Colonic mucosa (tissue), 4 donors: Measurements from ENCODE around the gene HCN4. TPM values are rescaled to one million over a fixed set of nuclear protein-coding genes. Genes with fewer than 3 reads are reported as not detected.
A peak's percentile ranks its signal among the peaks of the same experiment; 100 is the strongest.
"Not testable (repeated sequence)": the region's sequence is repeated elsewhere in the genome, so short reads cannot be mapped to it uniquely, and the experiment has no call there.

Experiments
- DNase-seq: peaks from one replicate; pipeline ENCODE4 v3.0.0-alpha.2; 2020
- H3K27ac ChIP-seq: fragments of 200-600 bp; one replicate; pipeline ENCODE4 v1.8.0; 2021
- H3K27me3 ChIP-seq: fragments of 200-600 bp; one replicate; pipeline ENCODE4 v1.8.0; 2021
- H3K36me3 ChIP-seq: fragments of 200-600 bp; one replicate; pipeline ENCODE4 v1.8.0; 2021
- H3K4me1 ChIP-seq: fragments of 200-600 bp; one replicate; pipeline ENCODE4 v1.8.0; 2021; ENCODE audit warnings: mild to moderate bottlenecking
- H3K4me3 ChIP-seq: fragments of 200-600 bp; one replicate; pipeline ENCODE4 v1.8.0; 2021
- H3K9ac ChIP-seq, 2 donors: one replicate each; pipeline ENCODE4 v1.7.0; 2013; ENCODE audit warnings: control low read depth in 2 of 2, low read depth in 2 of 2, low read length in 2 of 2
- H3K9me3 ChIP-seq: fragments of 200-600 bp; one replicate; pipeline ENCODE4 v1.8.0; 2021
- intact Hi-C: fragments of 100-400 bp; cut with DNase I; formaldehyde crosslinking; loops from one replicate; pipeline ENCODE4 v1.14.1; 2022
- total RNA-seq, 2 donors: library from RNA; stranded (reverse); fragmentation: NEBNext Ultra II Directional in 1 of 2; extraction: Animal tissue kit (Norgen Biotek cat#: 25700) in 1 of 2; gene quantifications; one replicate each; pipeline ENCODE4 v1.2.1, GENCODE V29; 2021
- TF ChIP-seq, protein P1 (sequence below): fragments of 200-600 bp; IDR thresholded peaks from one replicate; pipeline ENCODE4 v1.8.0; 2022; ENCODE audit warnings: antibody characterized with exemption, mild to moderate bottlenecking
- donor health status: healthy.
- donor health status: DM: no; HTN: no; CAD: no.
- donor health status: DM: no; HTN: no; CAD: no.

HCN4 gene
- total RNA-seq: under 1 TPM; 0.08 to 0.10 TPM

- intact Hi-C loops: no loop called here
These were observed at the start of gene HCN4 for GRCh38 chr15:73368301-73369136. Gene HCN4 (minus strand): TSS chr15:73368958. CDS start chr15:73368270, 688 bp downstream.

GRCh38 chr15:73414876-73415275, 46.1 kb upstream of the HCN4 start:
- intact Hi-C loops: no loop called here
- Histone ChIP-seq H3K27me3 (no peaks in the 10 kb centered on the region), H3K9me3 (no peaks in the 10 kb centered on the region), H3K4me3 (no peak overlapping the region), H3K9ac (no peak overlapping the region), H3K4me1 (no peaks in the 10 kb centered on the region), H3K36me3 (no peaks in the 10 kb centered on the region), H3K27ac (no peak overlapping the region)
- DNase-seq: no peak
- TF ChIP-seq, protein P1, sequence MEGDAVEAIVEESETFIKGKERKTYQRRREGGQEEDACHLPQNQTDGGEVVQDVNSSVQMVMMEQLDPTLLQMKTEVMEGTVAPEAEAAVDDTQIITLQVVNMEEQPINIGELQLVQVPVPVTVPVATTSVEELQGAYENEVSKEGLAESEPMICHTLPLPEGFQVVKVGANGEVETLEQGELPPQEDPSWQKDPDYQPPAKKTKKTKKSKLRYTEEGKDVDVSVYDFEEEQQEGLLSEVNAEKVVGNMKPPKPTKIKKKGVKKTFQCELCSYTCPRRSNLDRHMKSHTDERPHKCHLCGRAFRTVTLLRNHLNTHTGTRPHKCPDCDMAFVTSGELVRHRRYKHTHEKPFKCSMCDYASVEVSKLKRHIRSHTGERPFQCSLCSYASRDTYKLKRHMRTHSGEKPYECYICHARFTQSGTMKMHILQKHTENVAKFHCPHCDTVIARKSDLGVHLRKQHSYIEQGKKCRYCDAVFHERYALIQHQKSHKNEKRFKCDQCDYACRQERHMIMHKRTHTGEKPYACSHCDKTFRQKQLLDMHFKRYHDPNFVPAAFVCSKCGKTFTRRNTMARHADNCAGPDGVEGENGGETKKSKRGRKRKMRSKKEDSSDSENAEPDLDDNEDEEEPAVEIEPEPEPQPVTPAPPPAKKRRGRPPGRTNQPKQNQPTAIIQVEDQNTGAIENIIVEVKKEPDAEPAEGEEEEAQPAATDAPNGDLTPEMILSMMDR: no peak

More at GRCh38 chr15:73368301-73369136, at the start of gene HCN4:
- no peaks in the 10 kb centered on the region for H3K4me1 ChIP-seq
- no peak within 1 kb of the TSS for H3K9ac ChIP-seq
- H3K9me3 ChIP-seq: no peaks in the 10 kb centered on the region
- TF ChIP-seq, protein P1: no peak
- H3K27ac ChIP-seq: no peak within 1 kb of the TSS
- DNase-seq: no peak
- H3K27me3 ChIP-seq: peaks cover 55% of the 10 kb centered on the region
- H3K4me3 ChIP-seq: peak within 1 kb of the TSS; percentile 28
- no peaks in the 10 kb centered on the region for H3K36me3 ChIP-seq

- Histone ChIP-seq H3K27ac (no peak overlapping the region), H3K9me3 (no peaks in the 10 kb centered on the region), H3K9ac (no peak overlapping the region), H3K4me3 (no peak overlapping the region), H3K27me3 (no peaks in the 10 kb centered on the region), H3K36me3 (no peaks in the 10 kb centered on the region), H3K4me1 (no peaks in the 10 kb centered on the region)
- TF ChIP-seq, protein P1: no peak
- no peak for DNase-seq
- intact Hi-C loops: no loop called here
These were observed 34.4 kb upstream of the HCN4 start for GRCh38 chr15:73403171-73403570.

GRCh38 chr15:73400222-73400621, 31.5 kb upstream of the HCN4 start:
- H3K27me3 ChIP-seq, DNase-seq, intact Hi-C loops, H3K36me3 ChIP-seq, H3K27ac ChIP-seq, H3K9me3 ChIP-seq, H3K9ac ChIP-seq, H3K4me3 ChIP-seq, H3K4me1 ChIP-seq: not testable (repeated sequence)

GRCh38 chr15:73398861-73399260, 30.1 kb upstream of the HCN4 start:
- H3K9ac ChIP-seq: no peak overlapping the region
- no peak overlapping the region for H3K4me3 ChIP-seq
- no peaks in the 10 kb centered on the region for H3K9me3 ChIP-seq
- TF ChIP-seq, protein P1: no peak
- no peaks in the 10 kb centered on the region for H3K4me1 ChIP-seq
- DNase-seq: no peak
- intact Hi-C loops: no loop called here
- H3K36me3 ChIP-seq: no peaks in the 10 kb centered on the region
- H3K27ac ChIP-seq: no peak overlapping the region
- H3K27me3 ChIP-seq: no peaks in the 10 kb centered on the region

DNA sequence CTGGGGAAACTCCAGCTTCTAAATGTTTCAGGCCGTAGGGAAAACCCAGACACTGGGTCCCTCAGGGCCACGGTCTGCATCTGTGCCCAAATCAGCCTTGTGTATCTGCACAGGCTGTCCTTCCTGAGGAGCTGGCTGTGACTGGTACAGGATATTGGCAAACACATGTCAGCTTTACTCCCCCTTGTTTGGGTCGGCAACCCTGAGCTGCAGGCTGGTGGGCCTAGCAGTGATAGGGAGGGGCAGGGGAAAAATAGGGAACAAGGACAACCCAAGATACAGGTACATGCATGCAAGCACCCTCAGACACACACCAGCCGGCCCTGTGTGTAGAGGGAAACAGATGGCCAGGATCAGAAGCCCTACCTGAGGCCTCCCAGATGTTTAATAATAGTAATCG, 28.7 kb upstream of the HCN4 start:
- intact Hi-C loops: no loop called here
- Histone ChIP-seq H3K27ac (no peak overlapping the region), H3K9ac (no peak overlapping the region), H3K4me1 (no peaks in the 10 kb centered on the region), H3K9me3 (no peaks in the 10 kb centered on the region), H3K27me3 (no peaks in the 10 kb centered on the region), H3K36me3 (no peaks in the 10 kb centered on the region), H3K4me3 (no peak overlapping the region)
- TF ChIP-seq, protein P1: no peak
- DNase-seq: no peak
